SK-N-SH (cell line): ENCODE measurements around the gene TEKT1. TPM values are rescaled to one million over a fixed set of nuclear protein-coding genes. Genes with fewer than 3 reads are reported as not detected.

Experiments used
- CTCF ChIA-PET: fragments of 300-600, 350-600 bp; formaldehyde crosslinking; extraction: SDS; loops from one replicate; lab custom pipeline; 2021; lab: Yijun Ruan, JAX
- POLR2A ChIA-PET: fragments of 350-600 bp; sonication (Branson Sonifier 250); formaldehyde crosslinking; extraction: SDS; loops from one replicate; lab custom pipeline; 2020; ENCODE audit warnings: antibody characterized with exemption, inconsistent platforms; lab: Yijun Ruan, JAX
- DNase-seq: peaks from one replicate; pipeline ENCODE4 v3.0.0; 2012
- H2AFZ ChIP-seq: fragments of 200-600 bp; sonication (generic); 2 replicates; pipeline ENCODE4 v1.8.1; 2016; ENCODE audit warnings: antibody characterized with exemption, mild to moderate bottlenecking, low read depth
- H3F3A ChIP-seq: fragments of 200-600 bp; sonication (generic); replicated peaks from 2 replicates; pipeline ENCODE3; 2016; ENCODE audit warnings: antibody characterized with exemption, mild to moderate bottlenecking; ENCODE audit not compliant: insufficient read depth
- H3K27ac ChIP-seq, 2 experiments: fragments of 200-500 bp in 1 of 2; fragments of 200-600 bp in 1 of 2; sonication (Bioruptor generic) in 1 of 2; sonication (generic), shearing (Covaris generic) in 1 of 2; 2 replicates each; pipeline versions ENCODE4 v1.5.1 to v1.6.1; 2014 to 2016; ENCODE audit warnings: low read depth in 2 of 2, inconsistent platforms in 1 of 2, low read length in 1 of 2, mild to moderate bottlenecking in 1 of 2, mixed read lengths in 1 of 2
- H3K27me3 ChIP-seq: fragments of 200-600 bp; sonication (generic), shearing (Covaris generic); 2 replicates; pipeline ENCODE4 v1.6.1; 2016; ENCODE audit warnings: mixed run types; ENCODE audit not compliant: insufficient read depth
- H3K36me3 ChIP-seq, 2 experiments: fragments of 200-500 bp in 1 of 2; fragments of 200-600 bp in 1 of 2; sonication (Bioruptor generic) in 1 of 2; sonication (generic) in 1 of 2; replicated peaks in 1 of 2; 2 replicates each; pipeline versions ENCODE3 to v1.5.1; 2014 to 2016; ENCODE audit warnings: low read length in 1 of 2, mild to moderate bottlenecking in 1 of 2; ENCODE audit not compliant: insufficient read depth in 2 of 2, control insufficient read depth in 1 of 2
- H3K4me1 ChIP-seq, 2 experiments: fragments of 200-500 bp in 1 of 2; fragments of 200-600 bp in 1 of 2; sonication (Bioruptor generic) in 1 of 2; sonication (generic), shearing (Covaris generic) in 1 of 2; 2 replicates each; pipeline versions ENCODE4 v1.5.1 to v1.6.1; 2014 to 2016; ENCODE audit warnings: low read depth in 1 of 2, low read length in 1 of 2, mixed run types in 1 of 2; ENCODE audit not compliant: insufficient read depth in 2 of 2, control insufficient read depth in 1 of 2
- H3K4me2 ChIP-seq: fragments of 200-600 bp; sonication (generic), shearing (Covaris generic); 2 replicates; pipeline ENCODE4 v1.6.1; 2017; ENCODE audit warnings: mixed run types
- H3K4me3 ChIP-seq, 2 experiments: fragments of 200-500 bp in 1 of 2; fragments of 200-600 bp in 1 of 2; sonication (Bioruptor generic) in 1 of 2; sonication (generic), shearing (Covaris generic) in 1 of 2; 2 replicates each; pipeline versions ENCODE4 v1.5.1 to v1.8.1; 2014 to 2016; ENCODE audit warnings: low read depth in 2 of 2, inconsistent platforms in 1 of 2, low read length in 1 of 2, mild to moderate bottlenecking in 1 of 2, mixed read lengths in 1 of 2, moderate library complexity in 1 of 2
- H3K79me2 ChIP-seq: fragments of 200-600 bp; sonication (generic); 2 replicates; pipeline ENCODE4 v1.8.1; 2017; ENCODE audit warnings: mild to moderate bottlenecking; ENCODE audit not compliant: insufficient read depth
- H3K9ac ChIP-seq: fragments of 200-600 bp; sonication (generic); 2 replicates; pipeline ENCODE4 v1.6.1; 2017; ENCODE audit warnings: mixed run types
- H3K9me2 ChIP-seq: fragments of 200-600 bp; sonication (generic); 2 replicates; pipeline ENCODE4 v1.6.1; 2017; ENCODE audit warnings: mixed run types
- H3K9me3 ChIP-seq: fragments of 200-600 bp; sonication (generic); 2 replicates; pipeline ENCODE4 v1.6.1; 2017; ENCODE audit warnings: mixed run types, mild to moderate bottlenecking, moderate library complexity
- H4K20me1 ChIP-seq: fragments of 200-600 bp; sonication (generic); 2 replicates; pipeline ENCODE4 v1.6.1; 2017; ENCODE audit warnings: mild to moderate bottlenecking, mixed run types; ENCODE audit not compliant: insufficient read depth
- ELF1 ChIP-seq: IDR thresholded peaks from 2 replicates; pipeline ENCODE4 v1.4.0; 2012
- EP300 ChIP-seq, 2 experiments: IDR thresholded peaks; 2 replicates each; pipeline versions ENCODE4 v1.4.0 to v1.6.1; 2012; ENCODE audit warnings: borderline replicate concordance in 1 of 2, low read depth in 1 of 2, low read length in 1 of 2
- FOXM1 ChIP-seq: IDR thresholded peaks from 2 replicates; pipeline ENCODE4 v1.4.0; 2012; ENCODE audit warnings: low read depth, mild to moderate bottlenecking
- GATA2 ChIP-seq: sonication (generic); formaldehyde crosslinking; IDR thresholded peaks from 2 replicates; pipeline ENCODE4 v1.5.0; 2020; ENCODE audit warnings: mild to moderate bottlenecking, missing genetic modification reagents
- JUND ChIP-seq: IDR thresholded peaks from 2 replicates; pipeline ENCODE4 v1.4.0; 2012
- MXI1 ChIP-seq: IDR thresholded peaks from 2 replicates; pipeline ENCODE4 v1.6.1; 2012; ENCODE audit warnings: mild to moderate bottlenecking, low read depth, low read length, improper control_type of control experiment
- NFIC ChIP-seq: IDR thresholded peaks from 2 replicates; pipeline ENCODE4 v1.4.0; 2012; ENCODE audit warnings: borderline replicate concordance
- NRF1 ChIP-seq: IDR thresholded peaks from 2 replicates; pipeline ENCODE4 v1.6.1; 2012; ENCODE audit warnings: low read depth, mild to moderate bottlenecking, low read length
- POLR2AphosphoS5 ChIP-seq: IDR thresholded peaks from 2 replicates; pipeline ENCODE4 v1.6.1; 2012; ENCODE audit warnings: low read depth, low read length
- RAD21 ChIP-seq: IDR thresholded peaks from 2 replicates; pipeline ENCODE4 v1.6.1; 2012; ENCODE audit warnings: mild to moderate bottlenecking, low read length
- RXRA ChIP-seq: IDR thresholded peaks from 2 replicates; pipeline ENCODE4 v1.4.0; 2012; ENCODE audit warnings: low read depth, mild to moderate bottlenecking, borderline replicate concordance
- SIN3A ChIP-seq: IDR thresholded peaks from 2 replicates; pipeline ENCODE4 v1.6.1; 2012; ENCODE audit warnings: low read depth, mild to moderate bottlenecking, low read length, moderate library complexity, borderline replicate concordance
- SMC3 ChIP-seq: IDR thresholded peaks from 2 replicates; pipeline ENCODE4 v1.6.1; 2012; ENCODE audit warnings: low read depth, low read length, improper control_type of control experiment
- ZBTB33 ChIP-seq: IDR thresholded peaks from 2 replicates; pipeline ENCODE4 v1.4.0; 2012; ENCODE audit warnings: low read depth, borderline replicate concordance
- WGBS: methylation state at CpG from one replicate; pipeline ENCODE4 v1.1.6; 2017; ENCODE audit warnings: low lambda C conversion rate; 5-methylcytosine and 5-hydroxymethylcytosine counted together
- polyA plus RNA-seq, 3 experiments: library from polyadenylated mRNA; depleted of rRNA; stranded (reverse); fragments of >200 nt; gene quantifications; 2 replicates each; pipeline ENCODE4 v1.2.3, GENCODE V29; 2012
- TF ChIP-seq, protein P1 (sequence below): IDR thresholded peaks from 2 replicates; pipeline ENCODE4 v1.6.1; 2012; ENCODE audit warnings: mild to moderate bottlenecking, low read depth, low read length, moderate library complexity
- TF ChIP-seq, protein P2 (sequence below): IDR thresholded peaks from 2 replicates; pipeline ENCODE4 v1.4.0; 2012; ENCODE audit warnings: low read depth
- TF ChIP-seq, protein P3 (sequence below): fragments of 200-600 bp; sonication (generic); IDR thresholded peaks from 2 replicates; pipeline ENCODE4 v1.6.1; 2017; ENCODE audit warnings: antibody characterized with exemption, mild to moderate bottlenecking, moderate library complexity
- TF ChIP-seq, protein P4 (sequence below): fragments of 150-350 bp; IDR thresholded peaks from 2 replicates; pipeline ENCODE4 v1.6.1; 2016; ENCODE audit warnings: mild to moderate bottlenecking, low read depth, low read length

The TEKT1 gene
- polyA plus RNA-seq, 1 of the 3 experiments (the other 2 are of a cell fraction) = not detected

DNA sequence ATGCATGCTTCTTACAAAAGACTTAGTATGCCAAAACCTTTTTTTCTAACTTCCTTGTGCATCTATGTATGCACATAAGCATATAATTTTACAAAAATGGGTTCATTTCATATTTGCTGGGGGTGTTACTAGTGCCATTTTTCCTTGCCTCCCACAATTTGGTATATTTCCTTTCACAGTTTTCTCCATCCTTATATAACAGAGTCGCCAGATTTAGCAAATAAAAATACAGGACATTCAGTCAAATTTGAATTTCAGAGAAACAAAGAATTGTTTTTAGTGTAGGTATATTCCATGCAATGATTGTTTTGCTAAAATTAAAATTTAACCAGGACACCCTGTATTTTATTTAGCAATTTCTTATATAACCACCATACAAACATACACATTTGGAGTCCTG, 59.5 kb downstream of the TEKT1 start:
- Histone ChIP-seq H3K27me3 (peaks cover 37% of the 10 kb centered on the region), H3K79me2 (no peaks in the 10 kb centered on the region), H3K4me3 (no peak overlapping the region), H3K9me2 (no peaks in the 10 kb centered on the region), H3K36me3 (no peaks in the 10 kb centered on the region), H4K20me1 (no peaks in the 10 kb centered on the region)
- POLR2A ChIA-PET = no interaction called here
- 2% methylated on average over 1 of the region's 1 CpG for WGBS
- TF ChIP-seq MXI1 (no peak), ELF1 (no peak), SMC3 (no peak), NRF1 (no peak), POLR2AphosphoS5 (no peak), EP300 (IDR thresholded peaks at IDR 0.05; ENCODE audit: borderline replicate concordance in 1 of 2, low read depth in 1 of 2, low read length in 1 of 2) (no peak), NFIC (no peak), RXRA (no peak), FOXM1 (no peak), ZBTB33 (no peak), SIN3A (no peak), GATA2 (no peak), JUND (no peak), RAD21 (no peak)
- TF ChIP-seq, protein P1, sequence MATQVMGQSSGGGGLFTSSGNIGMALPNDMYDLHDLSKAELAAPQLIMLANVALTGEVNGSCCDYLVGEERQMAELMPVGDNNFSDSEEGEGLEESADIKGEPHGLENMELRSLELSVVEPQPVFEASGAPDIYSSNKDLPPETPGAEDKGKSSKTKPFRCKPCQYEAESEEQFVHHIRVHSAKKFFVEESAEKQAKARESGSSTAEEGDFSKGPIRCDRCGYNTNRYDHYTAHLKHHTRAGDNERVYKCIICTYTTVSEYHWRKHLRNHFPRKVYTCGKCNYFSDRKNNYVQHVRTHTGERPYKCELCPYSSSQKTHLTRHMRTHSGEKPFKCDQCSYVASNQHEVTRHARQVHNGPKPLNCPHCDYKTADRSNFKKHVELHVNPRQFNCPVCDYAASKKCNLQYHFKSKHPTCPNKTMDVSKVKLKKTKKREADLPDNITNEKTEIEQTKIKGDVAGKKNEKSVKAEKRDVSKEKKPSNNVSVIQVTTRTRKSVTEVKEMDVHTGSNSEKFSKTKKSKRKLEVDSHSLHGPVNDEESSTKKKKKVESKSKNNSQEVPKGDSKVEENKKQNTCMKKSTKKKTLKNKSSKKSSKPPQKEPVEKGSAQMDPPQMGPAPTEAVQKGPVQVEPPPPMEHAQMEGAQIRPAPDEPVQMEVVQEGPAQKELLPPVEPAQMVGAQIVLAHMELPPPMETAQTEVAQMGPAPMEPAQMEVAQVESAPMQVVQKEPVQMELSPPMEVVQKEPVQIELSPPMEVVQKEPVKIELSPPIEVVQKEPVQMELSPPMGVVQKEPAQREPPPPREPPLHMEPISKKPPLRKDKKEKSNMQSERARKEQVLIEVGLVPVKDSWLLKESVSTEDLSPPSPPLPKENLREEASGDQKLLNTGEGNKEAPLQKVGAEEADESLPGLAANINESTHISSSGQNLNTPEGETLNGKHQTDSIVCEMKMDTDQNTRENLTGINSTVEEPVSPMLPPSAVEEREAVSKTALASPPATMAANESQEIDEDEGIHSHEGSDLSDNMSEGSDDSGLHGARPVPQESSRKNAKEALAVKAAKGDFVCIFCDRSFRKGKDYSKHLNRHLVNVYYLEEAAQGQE = no peak
- TF ChIP-seq, protein P2, sequence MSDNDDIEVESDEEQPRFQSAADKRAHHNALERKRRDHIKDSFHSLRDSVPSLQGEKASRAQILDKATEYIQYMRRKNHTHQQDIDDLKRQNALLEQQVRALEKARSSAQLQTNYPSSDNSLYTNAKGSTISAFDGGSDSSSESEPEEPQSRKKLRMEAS = no peak
- TF ChIP-seq, protein P3, sequence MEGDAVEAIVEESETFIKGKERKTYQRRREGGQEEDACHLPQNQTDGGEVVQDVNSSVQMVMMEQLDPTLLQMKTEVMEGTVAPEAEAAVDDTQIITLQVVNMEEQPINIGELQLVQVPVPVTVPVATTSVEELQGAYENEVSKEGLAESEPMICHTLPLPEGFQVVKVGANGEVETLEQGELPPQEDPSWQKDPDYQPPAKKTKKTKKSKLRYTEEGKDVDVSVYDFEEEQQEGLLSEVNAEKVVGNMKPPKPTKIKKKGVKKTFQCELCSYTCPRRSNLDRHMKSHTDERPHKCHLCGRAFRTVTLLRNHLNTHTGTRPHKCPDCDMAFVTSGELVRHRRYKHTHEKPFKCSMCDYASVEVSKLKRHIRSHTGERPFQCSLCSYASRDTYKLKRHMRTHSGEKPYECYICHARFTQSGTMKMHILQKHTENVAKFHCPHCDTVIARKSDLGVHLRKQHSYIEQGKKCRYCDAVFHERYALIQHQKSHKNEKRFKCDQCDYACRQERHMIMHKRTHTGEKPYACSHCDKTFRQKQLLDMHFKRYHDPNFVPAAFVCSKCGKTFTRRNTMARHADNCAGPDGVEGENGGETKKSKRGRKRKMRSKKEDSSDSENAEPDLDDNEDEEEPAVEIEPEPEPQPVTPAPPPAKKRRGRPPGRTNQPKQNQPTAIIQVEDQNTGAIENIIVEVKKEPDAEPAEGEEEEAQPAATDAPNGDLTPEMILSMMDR = no peak
- TF ChIP-seq, protein P4, sequence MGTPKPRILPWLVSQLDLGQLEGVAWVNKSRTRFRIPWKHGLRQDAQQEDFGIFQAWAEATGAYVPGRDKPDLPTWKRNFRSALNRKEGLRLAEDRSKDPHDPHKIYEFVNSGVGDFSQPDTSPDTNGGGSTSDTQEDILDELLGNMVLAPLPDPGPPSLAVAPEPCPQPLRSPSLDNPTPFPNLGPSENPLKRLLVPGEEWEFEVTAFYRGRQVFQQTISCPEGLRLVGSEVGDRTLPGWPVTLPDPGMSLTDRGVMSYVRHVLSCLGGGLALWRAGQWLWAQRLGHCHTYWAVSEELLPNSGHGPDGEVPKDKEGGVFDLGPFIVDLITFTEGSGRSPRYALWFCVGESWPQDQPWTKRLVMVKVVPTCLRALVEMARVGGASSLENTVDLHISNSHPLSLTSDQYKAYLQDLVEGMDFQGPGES = no peak
- TF ChIP-seq, all 33 proteins: peak for 0
- no peaks in the 10 kb centered on the region for H3F3A ChIP-seq
- H3K27ac ChIP-seq = no peak overlapping the region
- no peak overlapping the region for H2AFZ ChIP-seq
- no peak overlapping the region for H3K4me2 ChIP-seq
- no peaks in the 10 kb centered on the region for H3K4me1 ChIP-seq
- H3K9ac ChIP-seq = no peak overlapping the region
- peaks cover 9% of the 10 kb centered on the region; the same call in 1 of the 2 replicates for H3K9me3 ChIP-seq
- DNase-seq = no peak
- CTCF ChIA-PET = interaction anchor here (0.9 kb wide), 1 partner anchor 10 kb away, joined by 5 read pairs; no protein-coding TSS in a partner anchor
